Osteocyte (in vitro differentiated cells): ENCODE results near the gene RNF166. TPM values are rescaled to one million over a fixed set of nuclear protein-coding genes. Genes with fewer than 3 reads are reported as not detected.

ENCODE experiments used
- DNase-seq: peaks from one replicate; pipeline ENCODE4 v3.0.0; 2021; ENCODE audit warnings: mixed read lengths; ENCODE audit not compliant: unreplicated experiment; ENCODE audit errors: extremely low spot score
- H3K27ac Mint-ChIP-seq: one replicate; pipeline ENCODE4 v1.8.0; 2021; ENCODE audit warnings: mild to moderate bottlenecking, mixed read lengths; ENCODE audit not compliant: unreplicated experiment
- H3K27me3 Mint-ChIP-seq: one replicate; pipeline ENCODE4 v1.8.0; 2021; ENCODE audit warnings: mixed read lengths; ENCODE audit not compliant: unreplicated experiment
- H3K36me3 Mint-ChIP-seq: one replicate; pipeline ENCODE4 v1.8.0; 2021; ENCODE audit warnings: mixed read lengths; ENCODE audit not compliant: unreplicated experiment
- H3K4me1 Mint-ChIP-seq: one replicate; pipeline ENCODE4 v1.8.0; 2021; ENCODE audit warnings: mixed read lengths; ENCODE audit not compliant: unreplicated experiment
- H3K4me3 Mint-ChIP-seq: one replicate; pipeline ENCODE4 v1.8.0; 2021; ENCODE audit warnings: mild to moderate bottlenecking, moderate library complexity, mixed read lengths; ENCODE audit not compliant: unreplicated experiment
- H3K9me3 Mint-ChIP-seq: one replicate; pipeline ENCODE4 v1.8.0; 2021; ENCODE audit warnings: mixed read lengths; ENCODE audit not compliant: unreplicated experiment
- total RNA-seq: library from RNA; stranded (reverse); gene quantifications from 2 replicates; pipeline ENCODE4 v1.2.1, GENCODE V29; 2021
- TF ChIP-seq, protein P1 (sequence below): fragments of 200-600 bp; sonication (generic); IDR thresholded peaks from 2 replicates; pipeline ENCODE4 v1.5.0; 2021; ENCODE audit warnings: antibody characterized with exemption, mild to moderate bottlenecking, moderate library complexity

RNF166 gene
- total RNA-seq, 1 donor from 2014 or later: 17.2 TPM

DNA sequence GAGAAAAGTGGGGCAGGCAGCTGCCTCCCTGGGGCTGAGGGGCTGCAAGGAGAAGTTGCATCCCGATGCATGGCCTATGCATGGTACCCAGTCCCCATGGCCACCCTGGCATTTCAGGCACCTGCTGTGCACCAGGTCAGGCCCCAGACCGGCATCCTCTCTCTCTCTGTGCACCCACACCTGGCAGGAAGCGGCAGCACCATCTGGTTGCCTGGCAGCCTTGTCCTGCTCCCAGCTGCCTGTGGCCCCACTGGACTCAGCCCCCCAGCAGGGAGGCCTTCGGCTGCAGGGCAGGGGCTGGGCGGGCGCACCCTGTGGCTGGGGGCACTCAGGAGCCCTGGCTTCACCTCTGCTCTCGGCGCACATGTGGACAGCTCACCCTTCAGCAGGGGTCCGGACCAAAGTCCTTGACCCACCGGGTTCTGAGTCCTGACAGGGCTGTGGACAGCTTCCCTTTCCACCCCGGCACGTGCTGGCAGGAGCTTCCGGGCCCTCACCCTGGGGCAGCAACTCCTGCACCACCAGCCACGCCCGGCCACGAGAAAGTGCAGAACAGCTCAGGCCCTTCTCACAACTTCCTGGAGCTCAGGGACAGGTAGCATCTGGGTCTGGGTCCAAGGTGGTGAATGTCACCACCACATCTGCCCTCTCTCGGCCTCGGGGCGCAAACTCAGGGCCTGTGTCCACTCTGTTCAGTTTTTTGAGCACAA, 36.8 kb upstream of the RNF166 start:
- no peak overlapping the region for H3K4me3 Mint-ChIP-seq
- peaks cover 3% of the 10 kb centered on the region for H3K36me3 Mint-ChIP-seq
- H3K27ac Mint-ChIP-seq: no peak overlapping the region
- H3K4me1 Mint-ChIP-seq: peaks cover 26% of the 10 kb centered on the region
- DNase-seq: no peak
- no peaks in the 10 kb centered on the region for H3K27me3 Mint-ChIP-seq
- no peaks in the 10 kb centered on the region for H3K9me3 Mint-ChIP-seq
- TF ChIP-seq, protein P1, sequence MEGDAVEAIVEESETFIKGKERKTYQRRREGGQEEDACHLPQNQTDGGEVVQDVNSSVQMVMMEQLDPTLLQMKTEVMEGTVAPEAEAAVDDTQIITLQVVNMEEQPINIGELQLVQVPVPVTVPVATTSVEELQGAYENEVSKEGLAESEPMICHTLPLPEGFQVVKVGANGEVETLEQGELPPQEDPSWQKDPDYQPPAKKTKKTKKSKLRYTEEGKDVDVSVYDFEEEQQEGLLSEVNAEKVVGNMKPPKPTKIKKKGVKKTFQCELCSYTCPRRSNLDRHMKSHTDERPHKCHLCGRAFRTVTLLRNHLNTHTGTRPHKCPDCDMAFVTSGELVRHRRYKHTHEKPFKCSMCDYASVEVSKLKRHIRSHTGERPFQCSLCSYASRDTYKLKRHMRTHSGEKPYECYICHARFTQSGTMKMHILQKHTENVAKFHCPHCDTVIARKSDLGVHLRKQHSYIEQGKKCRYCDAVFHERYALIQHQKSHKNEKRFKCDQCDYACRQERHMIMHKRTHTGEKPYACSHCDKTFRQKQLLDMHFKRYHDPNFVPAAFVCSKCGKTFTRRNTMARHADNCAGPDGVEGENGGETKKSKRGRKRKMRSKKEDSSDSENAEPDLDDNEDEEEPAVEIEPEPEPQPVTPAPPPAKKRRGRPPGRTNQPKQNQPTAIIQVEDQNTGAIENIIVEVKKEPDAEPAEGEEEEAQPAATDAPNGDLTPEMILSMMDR: no peak

DNA sequence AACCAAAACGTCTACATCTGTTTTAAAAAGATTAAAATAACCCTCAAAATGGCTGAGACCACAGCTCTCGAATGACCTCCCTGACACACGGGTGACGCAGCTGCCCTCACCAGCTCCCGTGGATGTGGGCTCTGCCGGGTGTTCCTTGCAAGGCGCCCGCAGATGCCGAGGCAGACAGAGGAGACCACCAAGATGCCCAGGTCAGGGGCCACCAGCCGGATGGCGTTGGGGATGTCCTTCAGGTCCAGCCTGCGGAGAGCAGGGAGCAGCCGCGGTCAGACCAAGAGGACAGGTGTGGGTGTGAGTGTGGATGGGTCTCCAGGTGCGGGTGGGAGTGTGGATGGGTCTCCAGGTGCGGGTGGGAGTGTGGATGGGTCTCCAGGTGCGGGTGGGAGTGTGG, 35.2 kb upstream of the RNF166 start:
- no peaks in the 10 kb centered on the region for H3K9me3 Mint-ChIP-seq
- H3K36me3 Mint-ChIP-seq: peaks cover 3% of the 10 kb centered on the region
- DNase-seq: no peak
- TF ChIP-seq, protein P1: no peak
- no peak overlapping the region for H3K27ac Mint-ChIP-seq
- peaks cover 16% of the 10 kb centered on the region for H3K4me1 Mint-ChIP-seq
- no peak overlapping the region for H3K4me3 Mint-ChIP-seq
- H3K27me3 Mint-ChIP-seq: no peaks in the 10 kb centered on the region

DNA sequence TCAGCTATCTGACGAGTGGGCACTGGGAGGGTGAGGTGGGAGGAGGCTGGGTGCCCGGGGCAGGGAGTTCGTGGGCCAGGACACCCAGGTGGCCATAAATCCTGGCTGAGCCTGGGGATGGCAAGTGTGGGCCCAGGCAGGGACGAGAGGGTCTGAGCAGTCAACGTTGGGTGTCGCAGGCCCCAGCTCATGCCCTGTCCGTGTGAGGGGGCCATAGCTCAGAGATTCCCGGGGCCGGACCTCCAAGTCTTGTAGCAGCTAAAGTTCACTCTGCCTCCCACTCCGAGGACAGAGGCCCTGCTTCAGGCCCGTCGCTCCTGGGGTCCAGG, 34.5 kb upstream of the RNF166 start:
- H3K4me3 Mint-ChIP-seq: no peak overlapping the region
- no peak overlapping the region for H3K27ac Mint-ChIP-seq
- H3K9me3 Mint-ChIP-seq: no peaks in the 10 kb centered on the region
- peaks cover 9% of the 10 kb centered on the region for H3K4me1 Mint-ChIP-seq
- no peak for DNase-seq
- H3K36me3 Mint-ChIP-seq: peaks cover 3% of the 10 kb centered on the region
- TF ChIP-seq, protein P1: no peak
- H3K27me3 Mint-ChIP-seq: no peaks in the 10 kb centered on the region

DNA sequence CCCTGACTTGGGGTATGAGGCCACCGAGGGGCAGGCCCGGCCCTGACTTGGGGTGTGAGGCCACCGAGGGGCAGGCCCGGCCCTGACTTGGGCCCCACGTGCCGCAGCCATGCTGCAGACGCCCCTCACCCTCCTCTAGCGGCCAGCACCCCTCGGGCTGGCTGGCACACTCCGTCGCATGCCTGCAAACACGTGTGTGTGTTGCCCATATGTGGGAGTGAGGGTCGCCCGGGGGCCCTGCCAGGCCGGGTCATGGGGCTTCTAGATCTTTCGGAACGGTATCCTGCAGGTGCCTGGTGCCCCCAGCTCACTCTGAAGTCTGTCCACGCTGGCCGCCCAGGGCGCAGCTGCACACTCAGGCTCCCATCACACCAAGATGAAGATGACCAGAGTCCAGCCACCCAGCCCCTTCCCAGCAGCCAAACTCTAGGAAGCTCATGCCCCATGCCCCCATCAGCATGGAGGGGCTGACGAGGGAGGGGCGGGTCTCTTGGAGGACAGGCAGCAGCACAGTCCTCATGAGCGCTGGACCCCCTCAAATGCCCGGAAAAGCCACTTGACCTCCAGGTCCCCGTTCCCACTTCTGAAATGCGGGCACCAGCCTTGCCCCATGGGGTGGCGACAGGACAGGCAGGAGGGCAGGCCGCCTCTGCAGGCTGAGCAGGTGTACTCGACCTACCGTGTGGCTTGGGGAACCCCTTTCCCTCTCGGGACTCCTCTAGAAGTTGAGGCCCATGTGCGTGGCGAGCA, 33.9 kb upstream of the RNF166 start:
- DNase-seq: no peak
- Mint-ChIP-seq H3K4me1 (peaks cover 6% of the 10 kb centered on the region), H3K4me3 (no peak overlapping the region), H3K9me3 (no peaks in the 10 kb centered on the region), H3K27ac (no peak overlapping the region), H3K27me3 (no peaks in the 10 kb centered on the region), H3K36me3 (peaks cover 3% of the 10 kb centered on the region)
- TF ChIP-seq, protein P1: no peak
